Stimulated activated CD4-positive, alpha-beta T cell treated with anti-CD3 and anti-CD28 coated beads, TNF-alpha, amount 100 ng/mL, for 24 hours (primary cell): ENCODE data around the gene SREBF2.

Experiments used
- DNase-seq, 3 experiments: peaks; one replicate each; pipeline ENCODE4 v3.0.0-alpha.2; 2020; ENCODE audit warnings: low read depth in 3 of 3

SREBF2 gene

DNA sequence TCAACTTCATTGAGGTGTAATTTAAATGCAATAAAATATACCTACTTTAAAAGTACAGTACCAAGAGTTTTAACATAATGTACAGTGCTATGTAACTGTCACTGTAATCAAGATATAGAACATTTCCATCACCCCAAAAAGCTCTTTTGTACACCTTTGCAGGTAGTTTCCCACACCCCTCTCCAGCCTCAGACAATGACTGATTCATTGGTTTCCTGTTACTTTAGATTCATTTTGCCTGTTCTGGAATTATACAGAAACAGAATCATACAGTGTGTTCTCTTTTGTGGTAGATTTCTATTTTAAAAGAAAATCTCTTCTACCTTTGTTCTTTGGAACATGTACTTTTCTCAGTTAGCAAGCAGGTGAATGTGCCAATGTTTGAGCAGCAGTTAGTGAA lies 43.8 kb downstream of the SREBF2 start:
- no peak for DNase-seq

DNA sequence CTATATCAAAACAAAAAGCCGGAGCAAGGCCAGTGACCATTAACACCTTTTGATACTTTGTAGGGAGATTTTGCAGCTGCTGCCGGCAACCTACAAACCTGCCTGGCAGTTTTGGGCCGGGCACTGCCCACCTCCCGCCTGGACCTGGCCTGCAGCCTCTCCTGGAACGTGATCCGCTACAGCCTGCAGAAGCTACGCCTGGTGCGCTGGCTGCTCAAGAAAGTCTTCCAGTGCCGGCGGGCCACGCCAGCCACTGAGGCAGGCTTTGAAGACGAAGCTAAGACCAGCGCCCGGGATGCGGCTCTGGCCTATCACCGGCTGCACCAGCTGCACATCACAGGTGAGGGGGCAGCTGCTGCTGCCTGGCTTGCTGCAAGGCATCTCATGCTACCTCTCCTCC lies 47.7 kb downstream of the SREBF2 start:
- no peak for DNase-seq

DNA sequence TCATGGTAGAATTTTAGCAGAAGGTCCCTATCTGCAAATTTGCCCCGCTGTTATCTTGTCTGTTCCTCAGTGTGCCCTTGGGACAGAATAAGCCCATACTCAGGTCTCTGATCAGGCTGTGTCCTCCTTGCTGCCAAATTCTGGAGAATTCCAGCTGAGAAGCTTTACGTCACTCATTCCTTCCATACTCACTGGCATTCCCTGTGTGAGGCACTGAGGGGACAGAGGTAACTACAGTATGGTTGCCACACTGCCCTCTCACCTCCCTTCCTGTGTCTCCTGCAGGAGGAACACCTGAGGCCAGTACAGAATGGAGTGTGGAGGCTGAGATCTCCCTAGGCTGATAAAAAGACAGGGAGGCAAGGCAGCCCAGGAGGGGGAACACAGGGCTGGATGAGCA lies 50.5 kb downstream of the SREBF2 start:
- no peak for DNase-seq

DNA sequence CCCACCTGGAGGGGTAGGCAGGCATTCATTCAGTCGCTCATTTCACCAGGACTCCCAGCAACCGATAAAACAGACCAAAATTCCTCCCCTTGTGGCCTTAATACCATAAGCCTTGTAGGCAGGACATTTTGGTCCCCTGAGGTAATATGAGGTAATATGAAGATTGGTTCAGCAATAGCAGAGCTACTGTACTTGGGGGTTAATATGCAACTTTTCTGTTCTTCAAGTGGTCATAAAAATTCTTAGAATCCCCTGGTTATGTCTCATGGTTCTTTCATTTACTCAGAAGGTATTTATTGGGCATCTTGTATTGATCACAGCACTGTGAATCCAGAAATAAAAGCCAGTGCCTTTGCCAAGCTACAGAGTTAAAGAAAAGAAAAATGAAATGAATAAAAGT lies 52.2 kb downstream of the SREBF2 start:
- no peak for DNase-seq

DNA sequence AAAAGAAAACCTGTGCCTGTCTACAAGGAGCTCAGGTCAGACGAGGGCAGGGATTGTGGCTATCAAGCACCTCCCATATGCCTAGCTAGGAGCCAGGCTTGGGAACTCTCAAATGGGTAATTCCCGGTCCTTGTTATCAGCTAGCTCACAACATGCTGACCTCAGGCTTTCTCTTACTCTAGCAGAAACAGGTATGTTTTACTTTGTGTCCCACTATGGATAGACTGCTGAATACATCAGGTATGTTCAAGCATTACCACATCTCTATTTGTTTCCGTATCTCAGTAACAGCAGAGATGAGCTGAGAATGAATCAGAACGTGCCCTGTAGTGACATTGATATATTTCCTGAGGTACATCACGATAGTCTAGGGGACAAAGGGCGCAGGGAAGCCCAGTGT lies 52.6 kb downstream of the SREBF2 start:
- no peak for DNase-seq

DNA sequence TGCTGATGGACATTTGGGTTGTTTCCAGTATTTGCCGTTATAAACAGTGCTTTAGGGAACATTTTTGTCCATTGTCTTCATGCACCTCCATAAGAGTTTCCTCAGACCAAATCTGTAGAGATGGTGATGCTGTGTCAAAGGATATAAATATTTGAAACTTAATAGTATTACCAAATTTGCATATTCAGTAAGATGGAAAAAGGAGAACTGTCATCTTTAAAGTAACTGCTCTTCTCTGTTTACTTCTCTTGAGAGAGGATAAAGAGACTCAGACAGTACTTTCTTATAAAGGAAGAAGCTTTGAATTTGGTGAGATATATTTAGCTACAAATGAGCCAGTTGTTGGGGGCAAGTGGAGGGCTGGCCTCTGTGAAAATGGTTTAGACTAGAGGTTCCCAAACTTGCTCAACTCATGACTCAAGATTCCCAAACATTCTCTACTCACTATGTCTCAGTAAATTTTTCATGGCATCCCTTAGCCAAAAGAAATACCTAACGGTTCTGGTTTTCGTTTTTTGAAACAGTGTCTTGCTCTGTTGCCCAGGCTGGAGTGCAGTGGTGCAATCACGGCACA lies 55.8 kb downstream of the SREBF2 start:
- no peak for DNase-seq

DNA sequence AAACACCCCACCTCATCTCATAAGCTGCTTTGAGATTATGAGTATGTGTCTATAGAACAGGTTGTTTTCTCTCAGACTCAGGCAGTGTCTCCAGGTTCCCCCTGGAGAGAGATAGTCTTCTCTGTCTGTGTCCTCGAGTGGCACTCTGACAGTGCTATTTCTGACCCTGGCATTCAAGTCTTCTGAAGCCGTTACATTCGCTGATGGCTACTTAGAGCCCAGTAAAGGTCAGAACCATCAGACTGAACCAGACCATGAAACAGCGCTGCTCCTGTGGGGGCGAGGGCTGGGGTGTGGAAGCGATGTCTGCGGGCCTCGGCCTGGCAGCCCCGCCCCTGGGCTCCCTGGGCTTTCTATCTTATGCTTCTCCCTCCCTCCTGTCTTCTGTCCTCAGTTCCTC lies 58.5 kb downstream of the SREBF2 start:
- no peak for DNase-seq

DNA sequence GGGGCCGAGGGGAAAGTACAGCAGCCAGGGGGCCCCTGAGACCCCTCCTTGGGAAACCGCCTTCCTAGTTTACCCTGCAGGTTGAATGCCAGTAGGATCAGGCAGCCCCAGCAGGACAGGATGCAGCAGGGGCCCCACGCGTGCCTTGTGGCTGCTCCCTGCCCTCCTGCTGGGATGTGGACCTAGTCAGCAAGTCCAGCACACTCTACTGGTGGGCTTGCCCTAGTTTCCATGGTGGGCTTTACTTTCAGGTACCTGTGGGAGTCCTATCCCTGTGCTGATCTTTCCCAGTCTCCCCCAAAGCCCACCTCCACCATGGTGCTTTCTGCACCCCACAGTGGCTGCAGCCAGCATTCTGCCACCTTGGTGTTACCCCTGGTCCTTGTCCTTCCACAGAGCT lies 59.8 kb downstream of the SREBF2 start:
- DNase-seq: no peak

DNA sequence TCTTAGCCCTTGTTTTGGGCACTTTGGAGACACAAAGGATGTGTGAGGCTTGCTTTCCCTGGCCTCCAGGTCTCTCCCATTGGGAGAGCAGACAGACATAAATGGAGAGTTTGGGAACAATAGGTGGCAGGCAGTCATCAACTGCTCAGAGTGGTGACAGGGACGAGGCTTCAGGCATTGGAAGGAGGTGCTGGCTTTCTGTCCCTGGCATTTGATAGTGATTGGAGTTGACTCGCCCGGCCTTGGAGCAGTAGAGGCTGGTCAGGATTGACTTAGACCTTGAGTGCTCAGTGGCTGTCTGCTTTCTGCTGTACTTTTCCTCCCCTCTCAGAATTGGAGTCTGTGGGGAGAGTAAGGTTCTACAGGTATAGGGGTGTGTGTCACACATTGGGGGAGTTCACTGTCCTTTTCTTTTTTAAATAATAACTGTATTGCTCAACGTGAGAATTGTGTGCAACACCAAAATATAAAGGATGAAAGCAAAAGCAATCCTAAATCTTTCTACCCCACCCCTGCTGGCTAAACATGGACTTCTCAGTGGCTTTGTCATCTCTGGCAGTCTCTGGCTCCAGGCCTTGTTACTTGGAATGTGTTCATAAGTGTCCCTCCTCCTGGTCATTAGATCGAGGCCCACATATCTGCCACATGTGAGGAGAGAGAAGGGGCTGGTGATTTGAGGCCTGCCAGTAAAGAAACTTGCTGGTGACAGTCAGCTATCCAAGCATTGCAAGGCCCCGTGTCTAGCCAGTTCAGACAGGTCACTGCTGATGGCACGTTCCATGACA lies 60.9 kb downstream of the SREBF2 start:
- DNase-seq: no peak

DNA sequence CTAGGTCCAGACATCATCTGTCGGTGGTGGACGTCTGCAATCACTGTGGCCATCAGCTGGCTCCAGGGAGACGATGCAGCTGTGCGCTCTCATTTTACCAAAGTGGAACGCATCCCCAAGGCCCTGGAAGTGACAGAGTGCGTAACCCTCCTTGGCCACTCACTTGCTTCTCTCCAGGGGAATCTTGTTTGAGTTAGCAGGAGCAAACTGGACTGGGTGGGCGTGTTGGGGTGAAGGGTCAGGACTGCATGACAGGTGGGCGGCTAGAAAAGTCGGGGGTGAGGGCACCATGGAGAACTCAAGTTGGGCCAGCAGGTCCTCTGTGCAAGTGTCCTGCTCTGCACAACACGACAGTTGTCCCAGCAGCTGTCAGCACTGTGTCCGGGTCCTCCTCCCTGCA lies 65.7 kb downstream of the SREBF2 start:
- DNase-seq: no peak

DNA sequence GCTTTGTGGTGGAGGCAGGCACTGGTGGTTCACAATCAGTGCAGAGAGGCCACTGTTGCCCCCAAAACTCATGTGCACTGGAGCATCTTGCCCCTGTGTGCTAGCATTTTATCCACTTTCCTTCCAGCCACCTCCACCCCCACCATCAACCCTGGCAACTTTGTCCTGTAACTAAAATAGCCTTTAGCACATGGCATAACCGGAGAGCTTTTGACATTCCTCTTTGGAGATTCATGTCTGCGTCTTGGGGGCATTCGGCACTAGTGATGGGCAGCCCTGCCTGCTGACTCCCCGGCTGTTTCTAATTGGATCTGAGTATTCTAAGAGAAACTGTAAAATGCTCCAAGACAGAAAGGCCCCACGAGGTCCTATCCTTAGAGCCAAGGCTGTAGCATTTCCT lies 66.2 kb downstream of the SREBF2 start:
- no peak for DNase-seq

DNA sequence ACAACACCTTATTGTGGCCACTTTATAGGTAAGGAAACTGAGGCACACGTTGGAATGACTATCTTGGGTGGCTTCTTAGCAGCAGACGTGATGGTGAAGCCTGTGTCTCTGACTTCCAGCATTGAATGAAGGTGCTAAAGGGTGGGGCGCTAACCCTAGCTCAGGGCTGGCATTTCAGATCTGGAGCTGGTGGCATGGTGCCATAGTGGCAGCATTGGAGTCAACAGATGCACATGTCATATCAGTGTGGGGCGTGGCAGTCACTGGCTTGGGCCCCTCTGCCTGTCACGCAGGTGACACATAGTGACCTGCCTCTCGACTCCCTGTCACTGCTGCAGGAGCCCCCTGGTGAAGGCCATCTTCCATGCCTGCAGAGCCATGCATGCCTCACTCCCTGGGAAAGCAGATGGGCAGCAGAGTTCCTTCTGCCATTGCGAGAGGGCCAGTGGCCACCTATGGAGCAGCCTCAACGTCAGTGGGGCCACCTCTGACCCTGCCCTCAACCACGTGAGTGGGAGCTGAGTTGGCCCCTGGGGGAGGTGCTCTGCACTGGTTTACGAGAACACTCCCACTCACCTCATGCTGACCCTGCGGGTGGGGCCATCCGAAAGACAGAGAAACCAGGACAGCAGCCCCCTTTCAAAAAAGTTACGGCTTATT lies 67.2 kb downstream of the SREBF2 start:
- no peak for DNase-seq

DNA sequence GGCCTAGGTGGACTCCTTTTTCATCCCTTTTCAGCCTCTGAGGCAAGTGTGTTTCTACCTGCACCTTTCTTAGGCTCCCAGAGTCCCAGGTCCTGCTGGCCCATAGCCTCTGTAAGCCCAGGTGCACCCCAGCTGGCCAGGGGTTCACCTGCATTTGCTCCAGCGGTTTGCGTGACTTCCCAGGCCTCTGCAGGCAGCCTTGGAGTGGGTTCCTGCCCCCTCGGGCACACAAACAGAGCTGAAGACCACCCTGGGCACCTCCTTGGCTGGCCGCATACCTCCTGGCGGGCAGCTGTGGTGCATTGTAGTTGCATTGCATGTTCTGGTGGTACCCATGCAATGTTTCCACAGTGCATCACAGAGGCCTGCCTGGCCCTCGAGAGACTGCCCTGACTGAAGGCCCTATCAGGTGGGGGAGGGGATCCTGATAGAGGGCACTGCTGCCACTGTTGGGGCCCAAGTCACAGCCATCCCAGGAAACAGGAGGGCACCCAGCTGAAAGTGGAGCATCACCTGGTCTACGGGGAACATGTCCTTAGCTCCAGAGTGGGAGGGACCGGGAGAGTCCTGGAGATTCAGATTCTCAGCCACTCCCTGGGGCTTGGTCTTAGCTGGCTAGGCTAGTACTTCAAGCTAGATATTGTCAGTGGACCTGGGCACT lies 67.9 kb downstream of the SREBF2 start:
- no peak for DNase-seq

DNA sequence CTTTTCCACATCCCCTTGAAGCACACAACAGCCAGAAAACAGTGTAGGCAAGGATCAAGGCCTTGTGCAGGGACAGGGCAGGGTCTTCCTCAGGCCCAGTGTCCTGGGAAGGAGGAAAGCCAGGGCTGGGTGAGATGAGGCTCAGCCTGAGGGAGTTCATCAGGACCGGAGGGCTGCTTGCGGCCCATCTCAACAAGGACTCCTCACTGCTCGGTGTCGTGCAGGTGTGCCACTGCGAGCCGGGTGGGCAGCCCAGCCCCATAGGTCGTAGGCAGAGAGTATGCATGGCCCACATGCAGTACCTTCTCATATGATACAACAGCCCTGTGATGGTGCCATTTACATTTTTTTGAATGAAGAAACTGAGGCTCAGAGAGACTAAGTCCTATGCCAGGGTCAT lies 69.1 kb downstream of the SREBF2 start:
- no peak for DNase-seq

DNA sequence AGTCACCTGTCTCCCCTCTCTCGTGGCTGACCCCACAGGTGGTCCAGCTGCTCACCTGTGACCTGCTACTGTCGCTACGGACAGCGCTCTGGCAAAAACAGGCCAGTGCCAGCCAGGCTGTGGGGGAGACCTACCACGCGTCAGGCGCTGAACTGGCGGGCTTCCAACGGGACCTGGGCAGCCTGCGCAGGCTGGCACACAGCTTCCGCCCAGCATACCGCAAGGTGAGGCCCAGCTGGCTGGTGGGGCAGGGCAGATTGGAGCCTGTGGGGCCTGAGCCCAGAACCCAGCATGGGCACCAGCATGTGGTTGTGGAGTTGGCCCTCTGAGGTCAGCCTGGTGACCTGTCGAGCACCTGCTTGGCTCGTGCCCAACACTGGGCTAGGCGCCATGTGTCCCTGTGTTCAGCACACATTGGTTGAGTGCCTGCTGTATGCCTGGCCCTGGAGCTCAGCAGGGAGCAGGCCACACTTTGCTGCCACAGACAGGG lies 70.1 kb downstream of the SREBF2 start:
- no peak for DNase-seq

DNA sequence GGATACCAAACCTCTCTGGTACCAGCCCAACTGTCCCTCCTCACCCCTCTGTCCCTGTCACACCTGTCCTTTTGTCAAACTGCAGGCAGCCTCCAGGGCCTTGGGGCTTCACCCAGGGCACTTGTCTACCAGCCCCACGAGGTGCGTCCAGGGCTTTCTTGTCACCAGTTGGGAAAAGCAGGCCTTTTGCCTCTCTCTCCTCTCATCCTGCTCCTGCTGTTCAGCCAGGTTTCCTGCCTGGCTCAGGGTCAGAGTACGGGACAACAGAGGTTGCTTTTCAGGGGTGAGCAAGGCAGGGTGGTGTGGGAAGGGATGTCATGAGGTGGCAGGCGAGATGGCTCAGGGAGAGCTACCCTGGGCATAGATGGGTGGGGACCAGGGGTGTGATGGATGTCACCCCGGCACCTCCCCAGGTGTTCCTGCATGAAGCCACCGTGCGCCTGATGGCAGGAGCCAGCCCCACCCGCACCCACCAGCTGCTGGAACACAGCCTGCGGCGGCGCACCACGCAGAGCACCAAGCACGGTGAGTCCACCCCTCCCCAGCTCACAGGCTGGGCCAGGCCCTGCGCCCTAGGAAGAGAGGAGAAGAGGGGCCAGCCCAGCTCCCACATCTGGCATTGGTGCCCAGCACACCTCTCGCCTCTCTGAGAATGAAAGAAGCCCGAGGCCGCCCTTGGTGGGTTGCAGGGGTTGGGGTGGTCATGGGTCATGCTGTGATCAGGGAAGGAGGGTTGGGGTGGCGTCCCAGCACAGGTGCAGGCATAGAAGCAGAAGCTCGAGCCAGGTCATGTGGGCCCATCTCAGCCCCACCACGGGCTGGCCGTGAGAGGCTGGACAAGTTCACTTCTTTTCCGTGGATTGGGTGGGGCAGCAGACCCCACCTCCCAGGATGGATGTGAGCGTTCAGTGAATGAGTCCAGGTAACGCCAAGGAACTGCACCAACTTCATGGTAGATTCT lies 71.8 kb downstream of the SREBF2 start:
- no peak for DNase-seq

DNA sequence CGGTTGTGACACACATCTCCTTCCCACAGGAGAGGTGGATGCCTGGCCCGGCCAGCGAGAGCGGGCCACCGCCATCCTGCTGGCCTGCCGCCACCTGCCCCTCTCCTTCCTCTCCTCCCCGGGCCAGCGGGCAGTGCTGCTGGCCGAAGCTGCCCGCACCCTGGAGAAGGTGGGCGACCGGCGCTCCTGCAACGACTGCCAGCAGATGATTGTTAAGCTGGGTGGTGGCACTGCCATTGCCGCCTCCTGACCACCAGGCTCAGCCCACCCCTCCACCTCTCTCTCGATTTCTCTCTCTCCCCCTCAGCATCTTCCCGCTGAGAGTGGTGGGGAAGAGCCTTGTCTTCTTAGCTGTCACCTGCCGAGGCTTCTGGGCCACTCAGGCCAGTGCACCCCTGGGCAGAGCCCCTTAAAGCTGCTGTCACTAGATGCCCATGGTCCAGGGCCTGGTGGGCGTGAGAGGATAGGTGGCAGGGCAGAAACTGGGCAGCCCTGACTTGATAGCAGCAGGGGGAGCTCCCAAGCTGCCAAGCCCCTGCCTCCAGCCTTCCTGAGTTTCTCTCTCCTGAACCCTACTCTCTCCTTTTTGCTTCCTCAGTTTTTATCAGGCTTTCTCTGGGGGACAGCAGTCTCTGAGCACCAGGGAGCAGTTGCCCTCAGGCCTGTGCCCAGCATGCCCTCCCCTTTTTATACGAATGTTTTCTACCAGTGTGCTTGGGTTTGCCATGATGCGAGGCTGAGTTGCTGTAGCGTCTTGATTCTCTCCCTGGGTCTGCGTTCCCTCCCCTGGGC lies 72.7 kb downstream of the SREBF2 start:
- no peak for DNase-seq

DNA sequence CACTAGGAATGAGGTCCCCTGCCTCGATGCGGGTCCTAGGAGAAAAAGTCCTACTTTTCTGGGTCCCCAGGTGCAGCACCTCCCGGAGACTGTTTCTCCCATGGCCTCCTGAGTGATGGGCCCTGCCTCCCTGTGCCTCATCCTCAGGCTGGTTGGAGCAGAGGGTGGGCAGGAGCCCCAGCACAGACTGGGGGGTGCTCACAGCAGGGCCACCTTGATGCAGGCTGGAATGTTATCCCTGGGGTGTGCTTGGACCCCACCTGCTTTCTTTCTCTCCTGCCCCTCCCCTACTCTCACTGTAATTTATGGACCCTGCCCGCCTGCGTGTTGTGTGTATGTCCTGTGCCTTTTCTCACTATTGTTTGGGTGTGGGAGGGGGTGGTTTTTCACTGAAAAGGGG lies 73.9 kb downstream of the SREBF2 start:
- no peak for DNase-seq

DNA sequence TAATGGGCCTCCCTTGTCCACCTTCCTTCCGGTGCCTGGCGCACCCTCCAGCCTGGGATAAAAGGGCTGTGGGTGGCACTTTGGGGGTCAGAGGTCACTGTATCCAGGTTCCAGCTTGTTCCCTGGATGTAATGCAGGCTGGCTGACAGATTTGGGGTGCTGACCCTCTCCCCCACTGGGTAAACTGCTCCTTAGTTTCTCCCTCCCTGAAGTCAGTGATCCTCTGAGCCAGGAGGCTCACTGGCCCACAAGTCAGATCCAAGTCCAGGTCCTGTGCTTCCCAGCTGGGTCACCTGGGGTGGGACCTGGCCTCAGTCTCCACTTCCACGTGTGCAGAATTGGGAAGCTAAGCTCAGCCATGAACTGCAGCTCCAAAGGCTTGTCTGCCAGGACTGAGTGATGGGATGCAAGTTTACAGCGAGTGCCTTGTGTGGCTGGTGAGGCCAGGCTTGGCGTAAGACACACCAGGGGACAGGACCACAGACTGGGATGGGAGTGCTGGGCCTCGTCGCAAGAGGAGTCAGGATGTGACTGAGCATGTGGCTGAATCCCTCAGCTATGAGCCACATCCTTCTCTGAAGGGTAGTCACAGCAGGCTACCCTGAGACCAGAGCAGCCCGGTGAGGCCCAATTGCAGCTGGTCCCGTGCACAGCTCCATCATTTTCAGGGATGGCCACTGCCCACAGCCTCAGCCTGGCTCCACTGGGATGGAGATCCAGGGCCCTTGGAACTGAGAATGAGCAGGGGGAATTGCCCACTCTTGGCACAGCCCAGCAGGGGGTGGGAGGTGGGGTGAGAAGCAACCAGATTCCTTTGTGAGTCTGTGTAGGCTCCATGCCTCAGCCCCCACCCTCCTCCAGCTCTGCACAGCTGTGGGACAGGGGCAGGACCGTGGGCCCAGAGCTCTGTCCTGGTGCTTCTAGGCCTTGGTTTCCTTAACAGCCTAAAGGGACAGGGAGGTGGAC lies 74.8 kb downstream of the SREBF2 start:
- no peak for DNase-seq
